Suprapubic skin (tissue), 4 donors: Measurements from ENCODE around the gene ZBTB46. TPM values are rescaled to one million over a fixed set of nuclear protein-coding genes. Genes with fewer than 3 reads are reported as not detected.
"Not testable (repeated sequence)": the region's sequence is repeated elsewhere in the genome, so short reads cannot be mapped to it uniquely, and the experiment has no call there.

Experiments used
- DNase-seq, 2 donors: peaks; one replicate each; pipeline ENCODE4 v3.0.0-alpha.2; 2019; ENCODE audit warnings: low spot score in 2 of 2
- H3K27ac ChIP-seq: fragments of 200-600 bp; sonication (generic); one replicate; pipeline ENCODE4 v1.5.1; 2019
- H3K27me3 ChIP-seq: fragments of 200-600 bp; sonication (generic); one replicate; pipeline ENCODE4 v1.5.1; 2019
- H3K36me3 ChIP-seq: fragments of 200-600 bp; sonication (generic); one replicate; pipeline ENCODE4 v1.5.1; 2019
- H3K4me1 ChIP-seq: fragments of 200-600 bp; sonication (generic); one replicate; pipeline ENCODE4 v1.5.1; 2019
- H3K4me3 ChIP-seq: fragments of 200-600 bp; sonication (generic); one replicate; pipeline ENCODE4 v1.5.1; 2019; ENCODE audit warnings: mild to moderate bottlenecking
- H3K9me3 ChIP-seq: fragments of 200-600 bp; sonication (generic); one replicate; pipeline ENCODE4 v1.5.1; 2019
- CTCF ChIP-seq, 2 donors: fragments of 200-600 bp in 1 of 2; fragments of 450-650 bp in 1 of 2; sonication (generic) in 1 of 2; IDR thresholded peaks; one replicate each; pipeline ENCODE4 v1.5.1; 2016 to 2019; ENCODE audit warnings: antibody characterized with exemption in 2 of 2, mild to moderate bottlenecking in 1 of 2, moderate library complexity in 1 of 2
- EP300 ChIP-seq: sonication (generic); formaldehyde crosslinking; IDR thresholded peaks from one replicate; pipeline ENCODE4 v1.6.1; 2017; ENCODE audit warnings: antibody characterized with exemption
- POLR2A ChIP-seq, 2 donors: fragments of 450-650 bp; IDR thresholded peaks; one replicate each; pipeline ENCODE4 v1.6.1; 2017; ENCODE audit warnings: antibody characterized with exemption in 2 of 2, mild to moderate bottlenecking in 2 of 2, moderate library complexity in 2 of 2
- POLR2AphosphoS5 ChIP-seq, 3 donors: sonication (generic); formaldehyde crosslinking; IDR thresholded peaks; one replicate each; pipeline ENCODE4 v1.6.1; 2017; ENCODE audit warnings: antibody characterized with exemption in 3 of 3
- WGBS: methylation state at CpG from one replicate; pipeline ENCODE4 v1.1.5; 2018; 5-methylcytosine and 5-hydroxymethylcytosine counted together
- total RNA-seq, 4 donors: library from RNA; depleted of rRNA; stranded (reverse); fragments of >200 nt; gene quantifications; one replicate each; pipeline ENCODE4 v1.1.0, GENCODE V29; 2016

Gene ZBTB46
- total RNA-seq: 1 to 10 TPM; 3.4 to 5.1 (median 4.4) TPM

- peaks cover 47% of the 10 kb centered on the region for H3K4me1 ChIP-seq
- TF ChIP-seq CTCF (IDR thresholded peaks at IDR 0.05) (no peak), POLR2A (IDR thresholded peaks at IDR 0.05) (no peak), POLR2AphosphoS5 (IDR thresholded peaks at IDR 0.05) (no peak), EP300 (no peak)
- peak within 1 kb of the TSS; percentile 70 for H3K4me3 ChIP-seq
- no peak for DNase-seq
- WGBS: no CpG with 5 or more reads among the region's 147 CpGs
- no peaks in the 10 kb centered on the region for H3K9me3 ChIP-seq
- no peaks in the 10 kb centered on the region for H3K27me3 ChIP-seq
- no peaks in the 10 kb centered on the region for H3K36me3 ChIP-seq
- peak within 1 kb of the TSS; percentile 60 for H3K27ac ChIP-seq
These were observed at the start of gene ZBTB46 for GRCh38 chr20:63830841-63831588. Gene ZBTB46, minus strand, starts transcription at chr20:63831264. Its CDS starts 40,507 bp downstream, at chr20:63790757.

- Histone ChIP-seq H3K27me3 (no peaks in the 10 kb centered on the region), H3K4me3 (no peak overlapping the region), H3K9me3 (no peaks in the 10 kb centered on the region), H3K27ac (no peak overlapping the region), H3K4me1 (no peaks in the 10 kb centered on the region), H3K36me3 (peaks cover 91% of the 10 kb centered on the region)
- WGBS: 97% methylated on average over 11 of the region's 14 CpGs
- TF ChIP-seq CTCF (IDR thresholded peaks at IDR 0.05) (no peak), POLR2AphosphoS5 (IDR thresholded peaks at IDR 0.05) (no peak), POLR2A (IDR thresholded peaks at IDR 0.05) (no peak), EP300 (no peak)
- DNase-seq: no peak
These were observed 48.0 kb upstream of the ZBTB46 start for GRCh38 chr20:63878899-63879663.

GRCh38 chr20:63877755-63878470 is 46.8 kb upstream of the ZBTB46 start:
- TF ChIP-seq POLR2AphosphoS5 (IDR thresholded peaks at IDR 0.05): no peak
- no peak for TF ChIP-seq POLR2A (IDR thresholded peaks at IDR 0.05)
- DNase-seq: no peak
- no peak overlapping the region for H3K27ac ChIP-seq
- no peaks in the 10 kb centered on the region for H3K9me3 ChIP-seq
- WGBS: 91% methylated on average over 32 of the region's 32 CpGs
- peaks cover 90% of the 10 kb centered on the region for H3K36me3 ChIP-seq
- H3K4me1 ChIP-seq: peaks cover 9% of the 10 kb centered on the region
- no peak overlapping the region for H3K4me3 ChIP-seq
- no peaks in the 10 kb centered on the region for H3K27me3 ChIP-seq

GRCh38 chr20:63876489-63877036 is 45.5 kb upstream of the ZBTB46 start:
- Histone ChIP-seq H3K4me1 (peaks cover 12% of the 10 kb centered on the region), H3K36me3 (peaks cover 88% of the 10 kb centered on the region), H3K27ac (no peak overlapping the region), H3K9me3 (no peaks in the 10 kb centered on the region), H3K27me3 (no peaks in the 10 kb centered on the region), H3K4me3 (no peak overlapping the region)
- no peak for DNase-seq
- no peak for TF ChIP-seq CTCF (IDR thresholded peaks at IDR 0.05)
- TF ChIP-seq POLR2AphosphoS5 (IDR thresholded peaks at IDR 0.05): no peak
- 82% methylated on average over 7 of the region's 19 CpGs for WGBS

GRCh38 chr20:63874241-63874640 is 43.2 kb upstream of the ZBTB46 start:
- peak in 1 of 2 donors; percentile 43 for DNase-seq
- not testable (repeated sequence) for H3K27ac ChIP-seq, H3K4me3 ChIP-seq, H3K27me3 ChIP-seq, H3K9me3 ChIP-seq
- H3K4me1 ChIP-seq: peaks cover 12% of the 10 kb centered on the region
- 84% methylated on average over 7 of the region's 7 CpGs for WGBS
- H3K36me3 ChIP-seq: peaks cover 95% of the 10 kb centered on the region
